ENCODE data around the gene RGL3. TPM values are rescaled to one million over a fixed set of nuclear protein-coding genes. Genes with fewer than 3 reads are reported as not detected.

The RGL3 gene
- total RNA-seq, 1 donor from 2014 or later = 0.49 TPM

GRCh38 chr19:11448410-11448809 lies 29.3 kb upstream of the RGL3 start:
- H3K9ac ChIP-seq = no peak overlapping the region
- TF ChIP-seq CTCF (IDR thresholded peaks at IDR 0.05) (no peak), EZH2phosphoT487 (IDR thresholded peaks at IDR 0.05) (no peak), EZH2 (IDR thresholded peaks at IDR 0.05) (no peak)
- no peak overlapping the region for H3K27ac ChIP-seq
- Mint-ChIP-seq H3K4me3 (no peak overlapping the region), H3K9me3 (no peaks in the 10 kb centered on the region), H3K27me3 (ENCODE audit: insufficient read depth, low read depth) (peaks cover 4% of the 10 kb centered on the region), H3K36me3 (peaks cover 6% of the 10 kb centered on the region), H3K27ac (no peak overlapping the region), H3K4me1 (peaks cover 19% of the 10 kb centered on the region)
- DNase-seq (ENCODE audit: low spot score) = no peak
- no peak overlapping the region for H2AFZ ChIP-seq (replicated peaks)
- peaks cover 24% of the 10 kb centered on the region for H3F3A ChIP-seq (ENCODE audit: low read depth)
- H4K20me1 ChIP-seq (ENCODE audit: low read depth) = peaks cover 8% of the 10 kb centered on the region
- peaks cover 22% of the 10 kb centered on the region for H3K4me1 ChIP-seq
- no peaks in the 10 kb centered on the region for H3K9me3 ChIP-seq (ENCODE audit: low read depth)
- H3K79me2 ChIP-seq (ENCODE audit: low read depth) = no peaks in the 10 kb centered on the region
- H3K27me3 ChIP-seq = no peaks in the 10 kb centered on the region
- H3K36me3 ChIP-seq = no peaks in the 10 kb centered on the region
- H3K4me2 ChIP-seq = no peak overlapping the region
- no peak overlapping the region for H3K4me3 ChIP-seq

GRCh38 chr19:11447347-11448262 lies 28.5 kb upstream of the RGL3 start:
- Histone ChIP-seq H4K20me1 (ENCODE audit: low read depth) (peaks cover 11% of the 10 kb centered on the region), H3K9me3 (ENCODE audit: low read depth) (no peaks in the 10 kb centered on the region), H3F3A (ENCODE audit: low read depth) (peaks cover 24% of the 10 kb centered on the region), H3K4me2 (no peak overlapping the region), H3K4me1 (peaks cover 18% of the 10 kb centered on the region), H3K27ac (no peak overlapping the region), H3K9ac (no peak overlapping the region), H3K4me3 (no peak overlapping the region), H3K27me3 (no peaks in the 10 kb centered on the region), H2AFZ (replicated peaks) (no peak overlapping the region), H3K36me3 (no peaks in the 10 kb centered on the region), H3K79me2 (ENCODE audit: low read depth) (no peaks in the 10 kb centered on the region)
- Mint-ChIP-seq H3K4me3 (no peak overlapping the region), H3K27ac (no peak overlapping the region), H3K36me3 (peaks cover 4% of the 10 kb centered on the region), H3K27me3 (ENCODE audit: insufficient read depth, low read depth) (peaks cover 4% of the 10 kb centered on the region), H3K4me1 (peaks cover 15% of the 10 kb centered on the region), H3K9me3 (no peaks in the 10 kb centered on the region)
- TF ChIP-seq EZH2 (IDR thresholded peaks at IDR 0.05) = no peak
- TF ChIP-seq EZH2phosphoT487 (IDR thresholded peaks at IDR 0.05) = no peak
- TF ChIP-seq CTCF (IDR thresholded peaks at IDR 0.05) = no peak
- no peak for DNase-seq (ENCODE audit: low spot score)

- H3K4me3 ChIP-seq = no peak overlapping the region
- peak; percentile 84 for DNase-seq (ENCODE audit: low spot score)
- H3K27ac Mint-ChIP-seq = peak overlapping the region; percentile 76
Observed at GRCh38 chr19:11446652-11447301, 27.7 kb upstream of the RGL3 start.

More at GRCh38 chr19:11446652-11447301, 27.7 kb upstream of the RGL3 start:
- Mint-ChIP-seq H3K4me3 (no peak overlapping the region), H3K4me1 (peaks cover 6% of the 10 kb centered on the region), H3K36me3 (peaks cover 8% of the 10 kb centered on the region), H3K9me3 (no peaks in the 10 kb centered on the region), H3K27me3 (ENCODE audit: insufficient read depth, low read depth) (peaks cover 8% of the 10 kb centered on the region)
- Histone ChIP-seq H3K27me3 (no peaks in the 10 kb centered on the region), H3K27ac (no peak overlapping the region), H3K4me1 (peaks cover 9% of the 10 kb centered on the region), H2AFZ (replicated peaks) (no peak overlapping the region), H3K9ac (no peak overlapping the region), H3K36me3 (no peaks in the 10 kb centered on the region), H3K79me2 (ENCODE audit: low read depth) (no peaks in the 10 kb centered on the region), H3K9me3 (ENCODE audit: low read depth) (no peaks in the 10 kb centered on the region), H4K20me1 (ENCODE audit: low read depth) (peaks cover 15% of the 10 kb centered on the region), H3F3A (ENCODE audit: low read depth) (peaks cover 17% of the 10 kb centered on the region), H3K4me2 (no peak overlapping the region)
- no peak for TF ChIP-seq EZH2 (IDR thresholded peaks at IDR 0.05)
- no peak for TF ChIP-seq EZH2phosphoT487 (IDR thresholded peaks at IDR 0.05)
- peak; percentile 88 for TF ChIP-seq CTCF (IDR thresholded peaks at IDR 0.05)
